Astrocyte (in vitro differentiated cells and primary cell): ENCODE measurements around the gene POLR2H. TPM values are rescaled to one million over a fixed set of nuclear protein-coding genes. Genes with fewer than 3 reads are reported as not detected.
A peak's percentile ranks its signal among the peaks of the same experiment; 100 is the strongest.

Experiments
- DNase-seq: peaks from one replicate; pipeline ENCODE4 v3.0.0-alpha.2; 2010; ENCODE audit warnings: low read depth
- FAIRE-seq: peaks from 2 replicates; lab custom pipeline; 2011; peaks lifted over from hg19 to GRCh38; lab: Jason Lieb, UNC
- H2AFZ ChIP-seq: 2 replicates; pipeline ENCODE4 v1.6.0; 2012; ENCODE audit warnings: low read depth, low read length, inconsistent platforms
- H3K27ac ChIP-seq: 2 replicates; pipeline ENCODE4 v1.5.1; 2011; ENCODE audit warnings: low read depth, low read length, inconsistent platforms
- H3K27me3 ChIP-seq: 2 replicates; pipeline ENCODE4 v1.6.0; 2011; ENCODE audit warnings: low read length, inconsistent platforms; ENCODE audit not compliant: insufficient read depth
- H3K36me3 ChIP-seq: 2 replicates; pipeline ENCODE4 v1.5.1; 2011; ENCODE audit warnings: low read length, inconsistent platforms; ENCODE audit not compliant: insufficient read depth
- H3K4me1 ChIP-seq: 2 replicates; pipeline ENCODE4 v1.5.1; 2011; ENCODE audit warnings: low read length, inconsistent platforms; ENCODE audit not compliant: insufficient read depth
- H3K4me2 ChIP-seq: 2 replicates; pipeline ENCODE4 v1.6.0; 2012; ENCODE audit warnings: low read length, inconsistent platforms
- H3K4me3 ChIP-seq: 2 replicates; pipeline ENCODE4 v1.5.1; 2011; ENCODE audit warnings: low read depth, mild to moderate bottlenecking, low read length, inconsistent platforms; ENCODE audit not compliant: insufficient read depth
- H3K79me2 ChIP-seq: 2 replicates; pipeline ENCODE4 v1.6.0; 2012; ENCODE audit warnings: mild to moderate bottlenecking, low read length, inconsistent platforms; ENCODE audit not compliant: insufficient read depth
- H3K9ac ChIP-seq: 2 replicates; pipeline ENCODE4 v1.6.0; 2012; ENCODE audit warnings: mild to moderate bottlenecking, low read length, inconsistent platforms
- H3K9me3 ChIP-seq: 2 replicates; pipeline ENCODE4 v1.5.1; 2012; ENCODE audit warnings: low read depth, mild to moderate bottlenecking, low read length, inconsistent platforms; ENCODE audit not compliant: insufficient read depth
- H4K20me1 ChIP-seq: 2 replicates; pipeline ENCODE4 v1.6.0; 2012; ENCODE audit warnings: low read length, inconsistent platforms; ENCODE audit not compliant: insufficient read depth
- H3K27ac Mint-ChIP-seq: one replicate; pipeline ENCODE4 v1.8.0; 2021; ENCODE audit warnings: mild to moderate bottlenecking, mixed read lengths; ENCODE audit not compliant: unreplicated experiment
- H3K27me3 Mint-ChIP-seq: one replicate; pipeline ENCODE4 v1.8.0; 2021; ENCODE audit warnings: low read depth, mixed read lengths; ENCODE audit not compliant: unreplicated experiment
- H3K36me3 Mint-ChIP-seq: one replicate; pipeline ENCODE4 v1.8.0; 2021; ENCODE audit warnings: low read depth, mixed read lengths; ENCODE audit not compliant: unreplicated experiment
- H3K4me1 Mint-ChIP-seq: one replicate; pipeline ENCODE4 v1.8.0; 2021; ENCODE audit warnings: low read depth, mixed read lengths; ENCODE audit not compliant: unreplicated experiment
- H3K4me3 Mint-ChIP-seq: one replicate; pipeline ENCODE4 v1.8.0; 2021; ENCODE audit warnings: mild to moderate bottlenecking, moderate library complexity, mixed read lengths; ENCODE audit not compliant: unreplicated experiment
- H3K9me3 Mint-ChIP-seq: one replicate; pipeline ENCODE4 v1.8.0; 2021; ENCODE audit warnings: mild to moderate bottlenecking, mixed read lengths; ENCODE audit not compliant: unreplicated experiment
- CTCF ChIP-seq: IDR thresholded peaks from 2 replicates; pipeline ENCODE4 v1.5.1; 2011; ENCODE audit warnings: low read depth, mild to moderate bottlenecking, inconsistent platforms, low read length, moderate library complexity; ENCODE audit not compliant: insufficient read depth
- EZH2 ChIP-seq: IDR thresholded peaks from 2 replicates; pipeline ENCODE4 v1.6.1; 2012; ENCODE audit warnings: mild to moderate bottlenecking, low read length, inconsistent platforms; ENCODE audit not compliant: insufficient read depth
- total RNA-seq: library from RNA; stranded (reverse); gene quantifications from 2 replicates; pipeline ENCODE4 v1.2.1, GENCODE V29; 2021

POLR2H gene
- total RNA-seq, 1 donor from 2014 or later: 63.2 TPM

GRCh38 chr3:184345317-184346144, 16.0 kb upstream of the POLR2H start:
- Histone ChIP-seq H3K36me3 (no peaks in the 10 kb centered on the region), H3K9ac (peak overlapping the region; percentile 33), H3K9me3 (no peaks in the 10 kb centered on the region), H2AFZ (no peak overlapping the region), H3K27me3 (no peaks in the 10 kb centered on the region), H3K4me2 (no peak overlapping the region), H3K4me1 (peaks cover 26% of the 10 kb centered on the region), H4K20me1 (peaks cover 24% of the 10 kb centered on the region), H3K79me2 (peaks cover 2% of the 10 kb centered on the region), H3K4me3 (no peak overlapping the region), H3K27ac (no peak overlapping the region)
- DNase-seq (no peak), FAIRE-seq (no peak)
- H3K9me3 Mint-ChIP-seq: no peaks in the 10 kb centered on the region
- TF ChIP-seq EZH2 (no peak), CTCF (peak; percentile 51)
- H3K27ac Mint-ChIP-seq: peak overlapping the region; percentile 78
- H3K4me1 Mint-ChIP-seq: peaks cover 38% of the 10 kb centered on the region
- peak overlapping the region; percentile 7 for H3K4me3 Mint-ChIP-seq
- H3K27me3 Mint-ChIP-seq: no peaks in the 10 kb centered on the region
- peaks cover 20% of the 10 kb centered on the region for H3K36me3 Mint-ChIP-seq

- Histone ChIP-seq H2AFZ (no peak overlapping the region), H3K9ac (no peak overlapping the region), H3K27me3 (no peaks in the 10 kb centered on the region), H3K36me3 (no peaks in the 10 kb centered on the region), H3K79me2 (no peaks in the 10 kb centered on the region), H3K4me2 (no peak overlapping the region), H3K4me1 (peaks cover 21% of the 10 kb centered on the region), H3K4me3 (no peak overlapping the region), H3K9me3 (no peaks in the 10 kb centered on the region), H4K20me1 (peaks cover 13% of the 10 kb centered on the region), H3K27ac (no peak overlapping the region)
- H3K4me3 Mint-ChIP-seq: no peak overlapping the region
- TF ChIP-seq EZH2 (no peak), CTCF (no peak)
- DNase-seq (no peak), FAIRE-seq (no peak)
- H3K4me1 Mint-ChIP-seq: peaks cover 34% of the 10 kb centered on the region
- H3K27ac Mint-ChIP-seq: no peak overlapping the region
- H3K36me3 Mint-ChIP-seq: peaks cover 12% of the 10 kb centered on the region
- H3K9me3 Mint-ChIP-seq: no peaks in the 10 kb centered on the region
- H3K27me3 Mint-ChIP-seq: no peaks in the 10 kb centered on the region
Observed at GRCh38 chr3:184346480-184347190, 14.9 kb upstream of the POLR2H start.
